ENCODE data around the gene TLE1.

- TF ChIP-seq CTCF (conservative IDR thresholded peaks at IDR 0.05): no peak
- TF ChIP-seq ZFX (IDR thresholded peaks at IDR 0.05): no peak
Observed at GRCh38 chr9:81549500-81550206, 139.7 kb downstream of the TLE1 start.
